AG09309 (cell line): ENCODE data around the gene MXD3.

ENCODE experiments used
- DNase-seq: peaks from one replicate; pipeline ENCODE4 v3.0.0-alpha.2; 2010; ENCODE audit warnings: low read depth
- H3K4me3 ChIP-seq: 2 replicates; pipeline ENCODE4 v1.5.1; 2011; ENCODE audit warnings: mild to moderate bottlenecking, low read depth, low read length, moderate library complexity; ENCODE audit not compliant: control insufficient read depth
- CTCF ChIP-seq: IDR thresholded peaks from 2 replicates; pipeline ENCODE4 v1.5.1; 2011; ENCODE audit warnings: mild to moderate bottlenecking, low read depth, low read length, inconsistent platforms; ENCODE audit not compliant: insufficient read depth, control insufficient read depth; ENCODE audit errors: missing control alignments

The MXD3 gene

GRCh38 chr5:177332031-177332895 is 20.6 kb upstream of the MXD3 start:
- no peak overlapping the region for H3K4me3 ChIP-seq
- DNase-seq, result no peak
- no peak for TF ChIP-seq CTCF

DNA sequence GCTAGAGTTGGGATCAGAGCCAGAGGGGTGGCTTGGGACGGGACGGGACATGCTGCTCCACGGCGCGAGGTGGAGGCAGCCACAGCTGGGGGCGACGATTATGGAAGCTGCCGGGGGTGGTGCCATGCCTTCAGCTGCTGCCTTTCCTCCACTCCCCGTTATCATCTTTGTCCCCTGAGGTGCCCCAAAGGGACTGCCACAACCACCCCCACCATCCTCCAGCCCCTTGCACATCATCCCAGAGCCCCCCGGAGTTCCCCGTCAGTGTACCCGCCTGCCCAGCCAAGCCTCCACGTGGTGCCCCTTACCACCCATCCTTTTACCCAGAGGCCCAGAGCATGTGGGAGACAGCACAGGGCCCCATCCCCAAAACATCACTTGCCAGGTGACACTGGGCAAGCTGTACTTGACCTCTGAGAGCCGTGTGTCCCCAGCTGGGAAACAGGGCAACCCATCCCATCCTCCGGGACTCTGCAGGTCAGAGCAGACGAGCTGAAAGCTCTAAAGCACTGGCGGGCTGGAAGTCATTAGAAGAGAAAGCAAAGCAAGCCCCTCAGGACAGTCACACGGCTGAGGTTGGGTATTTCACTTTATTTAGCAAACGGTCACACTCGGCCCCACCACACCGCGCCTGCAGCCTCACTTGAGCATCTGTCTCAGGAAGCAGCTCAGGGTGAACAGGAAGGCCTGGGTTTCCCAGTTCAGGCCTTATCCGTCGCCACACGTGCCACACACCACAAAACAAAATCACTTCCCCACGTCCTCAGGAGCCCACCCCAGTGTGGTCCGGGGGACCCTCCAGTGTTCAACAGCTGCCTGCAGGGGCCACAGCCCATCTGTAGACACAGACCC is 19.5 kb upstream of the MXD3 start:
- TF ChIP-seq CTCF, result no peak
- DNase-seq, result no peak

DNA sequence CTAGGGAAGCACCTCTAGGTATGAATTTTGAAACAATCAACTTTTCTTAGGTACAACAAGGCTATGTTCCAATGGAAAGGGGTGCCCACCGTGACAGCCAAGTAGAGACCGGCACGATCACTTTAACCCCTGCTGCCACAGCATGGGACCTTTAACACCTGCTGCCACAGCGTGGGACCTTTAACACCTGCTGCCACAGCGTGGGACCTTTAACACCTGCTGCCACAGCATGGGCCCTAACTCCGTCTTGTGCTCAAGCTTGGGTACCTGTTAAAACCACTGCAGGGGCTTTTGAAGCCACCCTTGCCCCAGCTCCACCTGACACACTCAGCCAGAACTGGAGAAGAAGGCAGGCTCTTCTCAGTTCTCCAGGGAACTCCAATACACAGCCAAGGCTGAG is 18.2 kb upstream of the MXD3 start:
- DNase-seq, result no peak
- no peak for TF ChIP-seq CTCF
- no peak overlapping the region for H3K4me3 ChIP-seq

More for the DNA sequence above, 19.5 kb upstream of the MXD3 start:
- H3K4me3 ChIP-seq, result no peak overlapping the region

- no peak for DNase-seq
- no peak for TF ChIP-seq CTCF
- H3K4me3 ChIP-seq, result no peak overlapping the region
Measured at GRCh38 chr5:177328545-177329231, 17.0 kb upstream of the MXD3 start.

GRCh38 chr5:177327539-177328522 is 16.1 kb upstream of the MXD3 start:
- H3K4me3 ChIP-seq, result no peak overlapping the region; the same call in 1 of the 2 replicates
- no peak for TF ChIP-seq CTCF
- no peak for DNase-seq
